Measurements from ENCODE around the gene ZNF747. TPM values are rescaled to one million over a fixed set of nuclear protein-coding genes. Genes with fewer than 3 reads are reported as not detected.

The ZNF747 gene
- total RNA-seq, 1 experiment from 2014 or later = 14.5 TPM

DNA sequence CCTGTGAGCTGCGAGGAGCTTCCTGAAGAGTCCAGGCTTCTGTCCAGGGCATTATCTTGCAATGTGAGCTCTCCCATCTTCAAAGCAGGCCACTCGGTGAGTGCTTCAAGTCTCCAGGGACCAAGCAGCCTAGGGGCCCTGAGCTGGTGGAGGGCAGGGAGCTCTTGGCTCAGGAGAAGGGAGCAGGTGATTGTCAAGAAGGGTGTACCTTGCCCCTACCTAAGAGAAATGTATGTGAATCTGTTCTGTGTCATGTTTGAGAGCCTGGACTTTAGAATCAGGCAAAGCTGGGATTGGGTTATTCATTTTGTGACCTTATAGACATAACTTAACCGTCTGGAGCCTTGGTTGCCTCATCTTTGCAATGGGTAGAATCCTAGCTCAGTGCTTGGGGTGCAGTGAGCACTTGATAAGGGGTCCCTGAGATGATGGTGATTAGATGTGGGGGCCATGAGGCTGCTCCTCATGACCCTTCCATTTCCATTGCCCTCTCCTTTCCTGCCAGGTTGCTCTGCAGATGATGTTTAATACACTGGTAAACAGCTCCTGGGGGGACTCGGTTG lies 24.2 kb downstream of the ZNF747 start:
- Histone ChIP-seq H3K27me3 (ENCODE audit: insufficient read depth, low read depth) (no peaks in the 10 kb centered on the region), H4K20me1 (ENCODE audit: insufficient read depth) (no peaks in the 10 kb centered on the region), H2AFZ (no peak overlapping the region), H3K4me2 (no peak overlapping the region), H3K4me1 (replicated peaks; ENCODE audit: insufficient read depth) (no peaks in the 10 kb centered on the region), H3K79me2 (ENCODE audit: low read depth) (no peaks in the 10 kb centered on the region), H3K27ac (no peak overlapping the region), H3K9me2 (ENCODE audit: insufficient read depth) (no peaks in the 10 kb centered on the region), H3F3A (ENCODE audit: insufficient read depth, low read depth) (no peaks in the 10 kb centered on the region), H3K36me3 (ENCODE audit: low read depth) (no peaks in the 10 kb centered on the region), H3K9me3 (ENCODE audit: insufficient read depth, low read depth) (no peaks in the 10 kb centered on the region), H3K4me3 (no peak overlapping the region)
- no peak for DNase-seq
- BruUV-seq (replicated peaks) = no TSS peak
- intact Hi-C loops (cut with micrococcal nuclease; ENCODE audit: unreplicated experiment) = no loop called here
- no peak for TF ChIP-seq EZH2 (IDR thresholded peaks at IDR 0.05; ENCODE audit: low read depth)
- TF ChIP-seq, protein P1, sequence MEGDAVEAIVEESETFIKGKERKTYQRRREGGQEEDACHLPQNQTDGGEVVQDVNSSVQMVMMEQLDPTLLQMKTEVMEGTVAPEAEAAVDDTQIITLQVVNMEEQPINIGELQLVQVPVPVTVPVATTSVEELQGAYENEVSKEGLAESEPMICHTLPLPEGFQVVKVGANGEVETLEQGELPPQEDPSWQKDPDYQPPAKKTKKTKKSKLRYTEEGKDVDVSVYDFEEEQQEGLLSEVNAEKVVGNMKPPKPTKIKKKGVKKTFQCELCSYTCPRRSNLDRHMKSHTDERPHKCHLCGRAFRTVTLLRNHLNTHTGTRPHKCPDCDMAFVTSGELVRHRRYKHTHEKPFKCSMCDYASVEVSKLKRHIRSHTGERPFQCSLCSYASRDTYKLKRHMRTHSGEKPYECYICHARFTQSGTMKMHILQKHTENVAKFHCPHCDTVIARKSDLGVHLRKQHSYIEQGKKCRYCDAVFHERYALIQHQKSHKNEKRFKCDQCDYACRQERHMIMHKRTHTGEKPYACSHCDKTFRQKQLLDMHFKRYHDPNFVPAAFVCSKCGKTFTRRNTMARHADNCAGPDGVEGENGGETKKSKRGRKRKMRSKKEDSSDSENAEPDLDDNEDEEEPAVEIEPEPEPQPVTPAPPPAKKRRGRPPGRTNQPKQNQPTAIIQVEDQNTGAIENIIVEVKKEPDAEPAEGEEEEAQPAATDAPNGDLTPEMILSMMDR (conservative IDR thresholded peaks at IDR 0.05) = no peak
- ChIA-PET CTCF (interaction anchor here (0.5 kb wide), 1 partner anchor 899 kb away, joined by 10 read pairs; no protein-coding TSS in a partner anchor), POLR2A (ENCODE audit: unreplicated experiment) (interaction anchor here (0.5 kb wide), 1 partner anchor 64 kb away, joined by 4 read pairs; no protein-coding TSS in a partner anchor)

DNA sequence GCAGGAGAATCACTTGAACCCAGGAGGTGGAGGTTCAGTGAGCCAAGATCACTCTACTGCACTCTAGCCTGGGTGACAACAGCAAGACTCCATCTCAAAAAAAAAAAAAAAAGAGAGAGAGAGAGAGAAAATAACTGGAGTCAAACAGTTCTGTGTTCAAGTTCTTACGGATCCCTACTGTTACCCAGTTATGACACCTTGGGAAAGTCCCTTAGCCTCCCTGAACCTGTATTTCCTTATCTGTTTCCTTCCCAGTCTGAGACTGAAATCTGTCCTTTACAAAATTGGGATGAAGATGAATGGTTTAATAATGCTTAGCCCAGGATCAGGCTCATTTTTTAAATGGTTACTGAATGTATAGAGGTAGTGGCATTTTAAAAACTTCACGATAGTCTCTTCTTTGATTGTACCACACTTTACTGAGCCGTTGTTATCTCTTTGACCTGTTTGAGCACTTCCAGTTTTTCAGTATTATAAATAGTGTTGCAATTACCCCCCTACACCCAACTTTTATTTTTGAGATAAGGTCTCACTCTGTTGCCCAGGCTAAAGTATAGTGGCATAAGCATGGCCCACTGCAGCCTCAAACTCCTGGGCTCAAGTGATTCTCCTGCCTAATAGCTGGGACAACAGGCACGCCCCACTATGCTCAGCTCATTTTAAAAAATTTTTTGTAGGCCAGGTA lies 25.4 kb downstream of the ZNF747 start:
- Histone ChIP-seq H3K79me2 (ENCODE audit: low read depth) (no peaks in the 10 kb centered on the region), H3K9me3 (ENCODE audit: insufficient read depth, low read depth) (no peaks in the 10 kb centered on the region), H3K9me2 (ENCODE audit: insufficient read depth) (no peaks in the 10 kb centered on the region), H3K4me2 (no peak overlapping the region), H3K27me3 (ENCODE audit: insufficient read depth, low read depth) (0 out of 2 replicates have a peak, but pooled peaks cover under 1% of the 10 kb centered on the region), H3K4me3 (no peak overlapping the region), H3K4me1 (replicated peaks; ENCODE audit: insufficient read depth) (no peaks in the 10 kb centered on the region), H3K36me3 (ENCODE audit: low read depth) (no peaks in the 10 kb centered on the region), H3F3A (ENCODE audit: insufficient read depth, low read depth) (no peaks in the 10 kb centered on the region), H2AFZ (no peak overlapping the region), H4K20me1 (ENCODE audit: insufficient read depth) (no peaks in the 10 kb centered on the region), H3K27ac (no peak overlapping the region)
- DNase-seq = no peak
- intact Hi-C loops (cut with micrococcal nuclease; ENCODE audit: unreplicated experiment) = no loop called here
- ChIA-PET CTCF (interaction anchor here (0.7 kb wide), 1 partner anchor 13 kb away, joined by 8 read pairs; no protein-coding TSS in a partner anchor), POLR2A (ENCODE audit: unreplicated experiment) (interaction anchor here (0.6 kb wide), 2 partner anchors 394 to 944 kb away, joined by 3 to 6 read pairs; no protein-coding TSS in a partner anchor)
- no peak for TF ChIP-seq EZH2 (IDR thresholded peaks at IDR 0.05; ENCODE audit: low read depth)
- TF ChIP-seq, protein P1 (conservative IDR thresholded peaks at IDR 0.05) = no peak
- BruUV-seq (replicated peaks) = no TSS peak

DNA sequence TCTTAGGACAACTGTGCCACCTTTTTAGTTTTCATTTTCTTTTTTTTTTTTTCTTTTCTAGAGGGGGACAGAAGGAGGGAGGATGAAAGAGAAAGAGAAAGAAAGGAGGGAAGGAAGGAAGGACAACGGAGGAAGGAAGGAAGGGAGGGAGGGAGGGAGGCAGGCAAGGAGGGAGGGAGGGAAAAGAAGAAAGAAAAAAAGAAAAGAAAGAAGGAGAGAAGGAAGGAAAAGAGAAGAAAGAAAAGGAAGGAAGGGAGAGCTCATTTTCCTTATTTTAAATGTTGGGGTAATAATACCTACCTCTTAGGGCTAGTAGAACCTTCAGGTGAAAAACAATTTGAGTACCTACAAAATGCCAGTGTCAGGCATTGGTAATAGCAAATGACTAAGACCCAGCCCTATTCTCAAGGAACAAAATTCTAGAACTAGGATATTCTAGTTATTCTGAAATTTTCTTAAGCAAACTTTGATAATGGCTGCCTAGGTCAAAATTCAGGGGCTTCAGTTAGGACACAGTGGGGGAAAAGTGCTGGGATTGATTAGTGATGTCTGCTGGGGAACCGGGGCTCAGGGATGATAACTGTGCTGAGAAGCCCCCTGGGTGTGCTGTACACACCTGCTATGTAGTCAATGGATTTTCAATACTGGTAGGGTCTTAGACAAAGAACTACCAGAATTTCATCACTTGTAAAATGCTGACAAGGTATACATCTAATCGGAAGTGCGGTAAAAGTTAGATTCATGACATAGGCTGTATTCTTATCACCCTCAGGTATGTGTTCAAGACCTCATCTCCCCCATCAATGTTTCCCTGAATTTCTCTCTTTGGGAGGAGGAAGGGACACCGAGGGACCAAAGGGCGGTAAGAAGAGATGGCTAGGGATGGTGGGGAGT lies 31.0 kb downstream of the ZNF747 start:
- Histone ChIP-seq H3K27ac (no peak overlapping the region), H3K9me3 (ENCODE audit: insufficient read depth, low read depth) (no peaks in the 10 kb centered on the region), H3K4me3 (no peak overlapping the region), H3K27me3 (ENCODE audit: insufficient read depth, low read depth) (peaks cover 7% of the 10 kb centered on the region; the same call in 1 of the 2 replicates), H3K9me2 (ENCODE audit: insufficient read depth) (no peaks in the 10 kb centered on the region), H3K4me2 (no peak overlapping the region), H2AFZ (no peak overlapping the region), H3K4me1 (replicated peaks; ENCODE audit: insufficient read depth) (no peaks in the 10 kb centered on the region), H3K36me3 (ENCODE audit: low read depth) (no peaks in the 10 kb centered on the region), H3K79me2 (ENCODE audit: low read depth) (no peaks in the 10 kb centered on the region), H4K20me1 (ENCODE audit: insufficient read depth) (no peaks in the 10 kb centered on the region), H3F3A (ENCODE audit: insufficient read depth, low read depth) (no peaks in the 10 kb centered on the region)
- BruUV-seq (replicated peaks) = no TSS peak
- POLR2A ChIA-PET (ENCODE audit: unreplicated experiment) = no interaction called here
- DNase-seq = no peak
- TF ChIP-seq EZH2 (IDR thresholded peaks at IDR 0.05; ENCODE audit: low read depth) = no peak
- TF ChIP-seq, protein P1 (conservative IDR thresholded peaks at IDR 0.05) = no peak
- intact Hi-C loops (cut with micrococcal nuclease; ENCODE audit: unreplicated experiment) = no loop called here
- CTCF ChIA-PET = no interaction called here

Measured in PC-9 (cell line).